Esophagus squamous epithelium (tissue), 4 donors: ENCODE results near the gene XRCC6.

Experiments used
- POLR2A ChIP-seq, 4 donors: fragments of 450-650 bp; IDR thresholded peaks; one replicate each; pipeline ENCODE4 v1.6.1; 2017; ENCODE audit warnings: antibody characterized with exemption in 4 of 4, mild to moderate bottlenecking in 4 of 4, moderate library complexity in 3 of 4
- TF ChIP-seq, protein P1 (sequence below), 6 experiments: fragments of 450-650 bp in 4 of 6; fragments of 200-600 bp in 2 of 6; sonication (generic) in 2 of 6; IDR thresholded peaks; one replicate each; pipeline ENCODE4 v1.5.1; 2016 to 2019; ENCODE audit warnings: antibody characterized with exemption in 6 of 6, mild to moderate bottlenecking in 4 of 6, moderate library complexity in 4 of 6

DNA sequence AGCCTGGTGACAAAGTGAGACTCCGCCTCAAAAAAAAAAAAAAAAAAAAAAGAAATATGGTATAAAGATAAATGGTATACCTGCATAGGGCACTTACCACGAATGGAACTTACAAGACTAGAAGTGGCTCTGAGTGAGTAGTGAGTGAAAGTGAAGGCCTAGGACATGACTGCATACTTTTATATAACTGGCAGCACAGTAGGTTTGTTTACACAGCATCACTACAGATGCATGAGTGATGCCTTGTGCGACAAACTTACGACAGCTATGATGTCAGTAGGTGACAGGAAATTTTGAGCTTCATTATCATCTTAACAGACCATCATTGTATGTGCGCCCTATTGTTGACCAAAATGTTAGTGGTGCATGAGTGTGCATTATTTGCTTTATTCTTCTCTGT lies 17.7 kb downstream of the XRCC6 start:
- TF ChIP-seq POLR2A (IDR thresholded peaks at IDR 0.05) = no peak
- TF ChIP-seq, protein P1, sequence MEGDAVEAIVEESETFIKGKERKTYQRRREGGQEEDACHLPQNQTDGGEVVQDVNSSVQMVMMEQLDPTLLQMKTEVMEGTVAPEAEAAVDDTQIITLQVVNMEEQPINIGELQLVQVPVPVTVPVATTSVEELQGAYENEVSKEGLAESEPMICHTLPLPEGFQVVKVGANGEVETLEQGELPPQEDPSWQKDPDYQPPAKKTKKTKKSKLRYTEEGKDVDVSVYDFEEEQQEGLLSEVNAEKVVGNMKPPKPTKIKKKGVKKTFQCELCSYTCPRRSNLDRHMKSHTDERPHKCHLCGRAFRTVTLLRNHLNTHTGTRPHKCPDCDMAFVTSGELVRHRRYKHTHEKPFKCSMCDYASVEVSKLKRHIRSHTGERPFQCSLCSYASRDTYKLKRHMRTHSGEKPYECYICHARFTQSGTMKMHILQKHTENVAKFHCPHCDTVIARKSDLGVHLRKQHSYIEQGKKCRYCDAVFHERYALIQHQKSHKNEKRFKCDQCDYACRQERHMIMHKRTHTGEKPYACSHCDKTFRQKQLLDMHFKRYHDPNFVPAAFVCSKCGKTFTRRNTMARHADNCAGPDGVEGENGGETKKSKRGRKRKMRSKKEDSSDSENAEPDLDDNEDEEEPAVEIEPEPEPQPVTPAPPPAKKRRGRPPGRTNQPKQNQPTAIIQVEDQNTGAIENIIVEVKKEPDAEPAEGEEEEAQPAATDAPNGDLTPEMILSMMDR (IDR thresholded peaks at IDR 0.05) = no peak
